Gastroesophageal sphincter (tissue), 3 donors: ENCODE measurements around the gene B4GALT3.

Source experiments
- EP300 ChIP-seq: sonication (generic); formaldehyde crosslinking; IDR thresholded peaks from one replicate; pipeline ENCODE4 v1.6.1; 2017; ENCODE audit warnings: antibody characterized with exemption, mild to moderate bottlenecking
- POLR2A ChIP-seq, 2 donors: fragments of 450-650 bp; IDR thresholded peaks; one replicate each; pipeline ENCODE4 v1.6.1; 2017; ENCODE audit warnings: antibody characterized with exemption in 2 of 2, mild to moderate bottlenecking in 2 of 2, moderate library complexity in 1 of 2
- POLR2AphosphoS5 ChIP-seq: sonication (generic); formaldehyde crosslinking; IDR thresholded peaks from one replicate; pipeline ENCODE4 v1.6.1; 2017; ENCODE audit warnings: antibody characterized with exemption
- TF ChIP-seq, protein P1 (sequence below), 4 experiments: fragments of 200-600 bp in 2 of 4; fragments of 450-650 bp in 2 of 4; sonication (generic) in 1 of 4; IDR thresholded peaks; one replicate each; pipeline ENCODE4 v1.5.1; 2017 to 2019; ENCODE audit warnings: antibody characterized with exemption in 4 of 4, mild to moderate bottlenecking in 2 of 4, moderate library complexity in 2 of 4

DNA sequence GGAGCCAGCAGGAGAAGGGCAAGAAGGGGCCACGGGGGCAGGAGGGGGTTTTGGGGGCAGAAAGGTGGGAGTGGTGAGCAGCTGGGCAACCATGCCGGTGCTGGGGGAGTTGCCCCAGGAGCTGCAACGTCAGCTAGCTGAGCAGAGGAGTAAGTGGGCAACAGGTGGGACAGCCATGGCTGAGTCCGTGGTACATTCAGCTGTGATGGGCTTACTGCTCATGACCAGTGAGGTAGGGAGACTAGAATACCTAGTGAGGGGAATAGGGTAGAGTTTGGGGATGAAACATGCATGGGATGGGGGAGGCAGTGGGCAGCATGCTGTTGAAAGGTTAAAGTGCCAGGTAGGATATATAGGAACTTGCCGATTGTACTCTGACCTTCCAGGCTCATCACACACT is 15.7 kb downstream of the B4GALT3 start:
- TF ChIP-seq, protein P1, sequence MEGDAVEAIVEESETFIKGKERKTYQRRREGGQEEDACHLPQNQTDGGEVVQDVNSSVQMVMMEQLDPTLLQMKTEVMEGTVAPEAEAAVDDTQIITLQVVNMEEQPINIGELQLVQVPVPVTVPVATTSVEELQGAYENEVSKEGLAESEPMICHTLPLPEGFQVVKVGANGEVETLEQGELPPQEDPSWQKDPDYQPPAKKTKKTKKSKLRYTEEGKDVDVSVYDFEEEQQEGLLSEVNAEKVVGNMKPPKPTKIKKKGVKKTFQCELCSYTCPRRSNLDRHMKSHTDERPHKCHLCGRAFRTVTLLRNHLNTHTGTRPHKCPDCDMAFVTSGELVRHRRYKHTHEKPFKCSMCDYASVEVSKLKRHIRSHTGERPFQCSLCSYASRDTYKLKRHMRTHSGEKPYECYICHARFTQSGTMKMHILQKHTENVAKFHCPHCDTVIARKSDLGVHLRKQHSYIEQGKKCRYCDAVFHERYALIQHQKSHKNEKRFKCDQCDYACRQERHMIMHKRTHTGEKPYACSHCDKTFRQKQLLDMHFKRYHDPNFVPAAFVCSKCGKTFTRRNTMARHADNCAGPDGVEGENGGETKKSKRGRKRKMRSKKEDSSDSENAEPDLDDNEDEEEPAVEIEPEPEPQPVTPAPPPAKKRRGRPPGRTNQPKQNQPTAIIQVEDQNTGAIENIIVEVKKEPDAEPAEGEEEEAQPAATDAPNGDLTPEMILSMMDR (IDR thresholded peaks at IDR 0.05): no peak
- no peak for TF ChIP-seq POLR2A (IDR thresholded peaks at IDR 0.05)
- TF ChIP-seq POLR2AphosphoS5: no peak
- no peak for TF ChIP-seq EP300
